NCI-H510A (cell line): ENCODE data around the gene LANCL1.

ENCODE experiments used
- DNase-seq: peaks from one replicate; lab custom pipeline; 2025; lab: John Stamatoyannopoulos, UW

The LANCL1 gene

DNA sequence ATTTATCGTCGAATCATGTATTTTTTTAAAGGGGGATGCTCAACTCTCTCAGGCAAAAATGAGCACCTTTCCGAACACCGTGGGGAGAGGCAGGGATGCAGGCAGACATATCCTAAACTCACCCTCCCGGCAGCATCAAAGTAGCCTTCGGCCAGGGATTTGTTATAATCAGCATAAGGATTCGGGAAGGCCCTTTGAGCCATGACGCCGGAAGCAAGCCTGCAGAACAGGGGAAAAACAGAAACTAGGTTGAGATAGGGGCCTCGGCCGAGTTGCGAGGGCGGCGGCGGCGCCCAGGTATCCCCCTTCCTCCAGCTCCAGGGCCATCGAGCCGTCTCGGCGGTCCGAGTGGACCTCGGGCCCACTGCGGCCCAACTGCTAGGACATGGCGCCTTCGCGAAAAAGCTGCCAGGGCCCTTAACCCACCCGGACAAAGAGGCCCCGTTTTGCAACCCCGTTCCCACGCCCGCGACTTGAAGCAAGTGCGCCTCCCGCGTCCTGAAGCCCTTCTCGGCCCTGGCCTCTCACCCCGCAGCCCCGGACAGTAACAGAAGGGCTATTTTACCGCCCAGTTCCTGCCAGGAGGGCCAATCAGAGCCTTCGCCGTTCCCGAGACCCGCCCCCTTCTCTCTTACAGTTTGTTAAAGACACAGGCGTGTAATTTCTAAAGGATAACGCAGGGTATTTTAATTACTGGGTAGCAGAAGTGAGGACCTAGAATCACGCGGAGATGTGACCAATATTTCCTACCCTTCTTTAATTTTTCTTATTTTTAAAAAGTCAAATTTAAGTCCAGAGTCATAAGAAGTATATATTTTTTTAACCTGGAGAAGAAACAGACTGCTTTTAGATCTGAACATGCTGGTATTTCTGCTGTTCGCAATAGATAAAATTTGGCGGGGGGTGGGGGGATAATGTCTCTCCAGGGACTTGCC, at the start of gene LANCL1:
Gene LANCL1, minus strand, starts transcription at position 566 of the 935 bp plus-strand sequence. Its CDS starts 363 bp downstream, at position 203.
- DNase-seq = peak; percentile 83

- DNase-seq = no peak
Observed at GRCh38 chr2:210524533-210524932, 48.0 kb upstream of the LANCL1 start.

GRCh38 chr2:210523650-210524289, 47.2 kb upstream of the LANCL1 start:
- DNase-seq = no peak

- DNase-seq = no peak
Observed at GRCh38 chr2:210522399-210522798, 45.8 kb upstream of the LANCL1 start.

DNA sequence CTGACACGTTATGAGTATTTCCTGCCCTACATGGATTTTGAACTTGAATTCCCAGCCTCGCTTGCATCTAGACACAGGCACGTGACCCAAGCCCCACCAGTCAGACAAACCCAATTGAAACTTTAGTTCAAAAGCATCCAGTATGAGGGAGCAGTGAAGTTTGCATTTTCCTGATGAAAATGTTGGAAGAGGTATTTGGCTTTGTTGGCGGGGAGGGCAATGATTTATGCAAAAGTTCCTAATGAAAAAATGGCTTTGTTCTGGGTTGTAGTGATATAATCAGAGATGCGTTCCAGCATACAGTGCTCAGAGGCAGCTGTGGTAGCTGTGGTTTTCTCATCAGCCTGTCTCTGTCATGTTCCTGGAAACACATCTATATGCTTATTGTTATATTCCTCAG, 43.0 kb upstream of the LANCL1 start:
- DNase-seq = no peak

GRCh38 chr2:210517264-210517663, 40.7 kb upstream of the LANCL1 start:
- no peak for DNase-seq

DNA sequence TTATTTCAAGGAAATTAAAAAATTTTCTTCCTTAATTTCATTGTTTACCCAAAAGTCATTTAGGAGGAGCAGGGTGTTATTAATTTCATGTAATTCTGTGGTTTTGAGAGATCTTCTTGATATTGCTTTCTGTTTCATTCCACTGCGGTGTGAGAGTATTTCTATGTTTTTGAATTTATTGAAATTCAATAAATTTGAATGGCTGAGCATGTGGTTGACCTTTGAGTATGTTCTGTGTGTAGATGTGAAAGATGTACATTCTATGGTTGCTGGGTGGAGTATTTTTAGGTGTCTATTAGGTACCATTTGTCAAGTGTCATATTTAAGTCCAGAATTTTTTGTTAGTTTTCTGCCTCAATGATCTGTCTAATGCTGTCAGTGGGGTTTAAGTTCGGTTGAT, 39.4 kb upstream of the LANCL1 start:
- no peak for DNase-seq

- no peak for DNase-seq
Observed at GRCh38 chr2:210503725-210504191, 27.2 kb upstream of the LANCL1 start.

GRCh38 chr2:210503001-210503623, 26.6 kb upstream of the LANCL1 start:
- DNase-seq = no peak

DNA sequence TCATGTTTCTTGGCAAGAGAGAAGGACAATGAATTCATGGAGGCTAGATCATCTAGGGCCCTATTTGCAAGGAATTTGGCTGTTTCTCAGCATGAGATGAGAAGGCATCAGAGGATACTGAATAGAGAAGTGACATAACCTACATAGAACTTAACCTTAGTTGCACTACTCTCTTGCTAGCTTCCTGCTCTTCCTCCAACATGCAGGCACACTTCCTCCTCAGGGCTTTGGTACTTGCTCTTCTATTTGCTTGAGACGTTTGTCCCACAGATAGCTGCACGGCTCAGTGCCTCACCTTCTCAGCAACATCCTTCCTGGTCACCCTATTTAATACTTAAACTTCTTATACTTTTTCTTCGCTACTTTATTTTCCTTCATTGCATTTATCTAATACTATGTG, 20.0 kb upstream of the LANCL1 start:
- DNase-seq = no peak

DNA sequence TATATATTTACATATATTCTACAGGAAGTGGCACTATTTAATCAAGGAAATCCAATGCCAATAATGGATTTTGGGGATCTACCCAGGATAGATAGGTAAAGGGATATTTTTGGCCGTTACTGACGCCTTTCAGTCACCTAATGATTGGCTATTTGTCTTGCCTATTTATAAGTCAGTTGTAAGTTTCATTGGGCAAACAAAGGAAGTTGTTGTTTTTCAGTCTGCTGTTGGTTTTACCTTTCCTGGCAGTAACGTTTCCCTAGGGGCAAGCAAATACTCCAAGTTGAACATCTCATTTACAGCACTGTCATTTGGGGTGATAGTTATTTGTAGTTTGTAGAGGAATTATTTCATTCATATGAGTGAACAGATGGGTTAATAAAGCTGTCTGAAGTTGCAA, 17.0 kb upstream of the LANCL1 start:
- no peak for DNase-seq

DNA sequence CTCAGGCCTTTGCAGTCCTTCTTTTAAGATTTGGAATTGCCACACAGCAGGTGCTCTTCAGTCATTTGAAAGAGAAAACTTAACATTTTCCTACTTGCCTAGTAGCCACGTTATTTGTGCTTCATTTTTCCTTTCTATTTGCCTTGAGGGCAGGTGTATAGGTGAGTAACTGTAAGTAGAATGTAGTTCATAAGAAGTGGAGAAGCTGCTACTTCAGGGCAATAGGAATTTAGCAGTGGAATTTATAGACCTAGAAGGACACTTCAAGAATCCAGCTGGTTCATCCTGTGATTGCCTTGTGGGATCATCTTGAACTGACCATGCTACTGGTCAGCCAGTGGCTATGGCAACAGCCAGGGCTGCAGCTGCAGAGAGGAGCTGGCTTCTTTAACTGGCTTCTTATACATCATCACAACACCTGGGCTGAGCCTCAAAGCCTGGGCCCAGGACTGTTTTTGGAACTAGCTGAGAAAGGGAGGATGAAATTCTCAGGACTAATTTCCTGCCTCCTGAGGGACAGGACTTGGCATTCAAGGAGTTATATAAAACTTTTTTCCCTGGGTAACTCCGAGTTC, 5.1 kb upstream of the LANCL1 start:
- no peak for DNase-seq

GRCh38 chr2:210480764-210481163, 4.2 kb upstream of the LANCL1 start:
- no peak for DNase-seq

GRCh38 chr2:210480079-210480478, 3.5 kb upstream of the LANCL1 start:
- DNase-seq = no peak

GRCh38 chr2:210478661-210479060, 2.1 kb upstream of the LANCL1 start:
- no peak for DNase-seq

DNA sequence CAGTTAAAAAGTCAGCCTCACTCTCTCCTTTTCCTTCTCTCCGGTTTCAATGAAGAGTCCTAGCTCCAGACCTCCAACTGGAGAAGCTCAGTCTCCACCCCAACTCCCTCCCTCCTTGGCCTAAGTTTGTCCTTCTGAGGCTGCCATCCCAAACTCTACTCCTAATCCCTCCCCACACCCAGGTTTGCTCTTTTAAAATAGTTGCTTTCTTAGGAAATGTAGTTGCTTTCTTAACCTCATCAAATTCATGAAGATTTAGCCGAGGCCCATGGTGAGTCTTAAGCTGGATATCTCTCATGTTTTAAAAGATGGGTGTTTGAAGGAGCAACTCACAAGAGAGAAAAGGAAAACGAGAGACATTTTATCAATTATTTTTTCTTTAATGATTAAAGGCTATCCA, 937 bp upstream of the LANCL1 start:
- DNase-seq = no peak

GRCh38 chr2:210475706-210476105, 853 bp downstream of the LANCL1 start:
- DNase-seq = no peak

DNA sequence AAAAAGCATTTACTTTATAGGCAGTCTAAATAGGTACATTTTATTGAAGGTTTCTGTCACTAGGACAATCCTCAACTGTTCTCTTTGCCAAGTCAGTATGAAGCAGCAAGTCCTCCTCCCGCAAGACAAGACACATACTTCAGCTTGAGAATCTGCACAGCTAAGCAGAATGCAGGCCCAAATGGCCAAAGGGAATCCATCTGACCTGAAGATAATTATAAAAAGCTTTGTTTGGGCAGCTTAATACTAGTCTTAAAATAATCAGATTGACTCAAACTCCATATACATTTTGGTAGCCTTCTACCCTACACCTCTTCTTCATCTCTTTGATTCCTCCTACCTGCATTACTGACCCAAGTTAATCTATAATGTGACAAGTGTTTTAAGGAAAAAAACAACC, 1.8 kb downstream of the LANCL1 start:
- no peak for DNase-seq

- no peak for DNase-seq
Observed at GRCh38 chr2:210461401-210461800, 15.2 kb downstream of the LANCL1 start.

- DNase-seq = no peak
Observed at GRCh38 chr2:210460322-210461227, 16.0 kb downstream of the LANCL1 start.

GRCh38 chr2:210459880-210460279, 16.7 kb downstream of the LANCL1 start:
- no peak for DNase-seq
